Testis (tissue), 2 donors: ENCODE measurements around the gene PSMD1.

Experiments used
- POLR2A ChIP-seq: fragments of 450-650 bp; IDR thresholded peaks from one replicate; pipeline ENCODE4 v1.6.1; 2017; ENCODE audit warnings: antibody characterized with exemption, mild to moderate bottlenecking, moderate library complexity
- TF ChIP-seq, protein P1 (sequence below), 3 experiments: fragments of 450-650 bp in 2 of 3; fragments of 200-600 bp in 1 of 3; sonication (generic) in 1 of 3; IDR thresholded peaks; one replicate each; pipeline ENCODE4 v1.5.1; 2016 to 2019; ENCODE audit warnings: antibody characterized with exemption in 3 of 3, mild to moderate bottlenecking in 2 of 3, moderate library complexity in 1 of 3

DNA sequence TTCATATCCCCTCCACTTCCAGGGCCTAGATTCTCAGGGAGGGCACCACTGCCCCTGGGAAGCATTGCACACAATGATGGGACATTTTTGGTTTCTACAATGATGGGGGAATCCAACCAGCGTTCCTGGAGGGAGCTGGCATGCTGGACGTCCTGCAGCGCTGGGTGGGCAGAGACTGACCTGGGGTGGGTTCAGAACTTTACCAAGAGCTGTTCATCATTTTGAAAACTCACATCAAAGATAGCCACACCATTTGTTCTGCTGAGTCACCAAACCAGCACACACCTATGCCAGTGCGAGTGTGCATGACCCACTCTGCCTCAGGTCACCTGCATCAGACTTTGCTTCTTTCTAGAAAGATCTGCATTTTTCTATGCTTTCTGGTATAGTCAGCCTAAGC, 127.7 kb downstream of the PSMD1 start:
- TF ChIP-seq, protein P1, sequence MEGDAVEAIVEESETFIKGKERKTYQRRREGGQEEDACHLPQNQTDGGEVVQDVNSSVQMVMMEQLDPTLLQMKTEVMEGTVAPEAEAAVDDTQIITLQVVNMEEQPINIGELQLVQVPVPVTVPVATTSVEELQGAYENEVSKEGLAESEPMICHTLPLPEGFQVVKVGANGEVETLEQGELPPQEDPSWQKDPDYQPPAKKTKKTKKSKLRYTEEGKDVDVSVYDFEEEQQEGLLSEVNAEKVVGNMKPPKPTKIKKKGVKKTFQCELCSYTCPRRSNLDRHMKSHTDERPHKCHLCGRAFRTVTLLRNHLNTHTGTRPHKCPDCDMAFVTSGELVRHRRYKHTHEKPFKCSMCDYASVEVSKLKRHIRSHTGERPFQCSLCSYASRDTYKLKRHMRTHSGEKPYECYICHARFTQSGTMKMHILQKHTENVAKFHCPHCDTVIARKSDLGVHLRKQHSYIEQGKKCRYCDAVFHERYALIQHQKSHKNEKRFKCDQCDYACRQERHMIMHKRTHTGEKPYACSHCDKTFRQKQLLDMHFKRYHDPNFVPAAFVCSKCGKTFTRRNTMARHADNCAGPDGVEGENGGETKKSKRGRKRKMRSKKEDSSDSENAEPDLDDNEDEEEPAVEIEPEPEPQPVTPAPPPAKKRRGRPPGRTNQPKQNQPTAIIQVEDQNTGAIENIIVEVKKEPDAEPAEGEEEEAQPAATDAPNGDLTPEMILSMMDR (IDR thresholded peaks at IDR 0.05): no peak
- no peak for TF ChIP-seq POLR2A
